ENCODE results near the gene CEP78.

CEP78 gene

GRCh38 chr9:78236551-78236910 is 656 bp downstream of the CEP78 start:
- TF ChIP-seq, protein P1, sequence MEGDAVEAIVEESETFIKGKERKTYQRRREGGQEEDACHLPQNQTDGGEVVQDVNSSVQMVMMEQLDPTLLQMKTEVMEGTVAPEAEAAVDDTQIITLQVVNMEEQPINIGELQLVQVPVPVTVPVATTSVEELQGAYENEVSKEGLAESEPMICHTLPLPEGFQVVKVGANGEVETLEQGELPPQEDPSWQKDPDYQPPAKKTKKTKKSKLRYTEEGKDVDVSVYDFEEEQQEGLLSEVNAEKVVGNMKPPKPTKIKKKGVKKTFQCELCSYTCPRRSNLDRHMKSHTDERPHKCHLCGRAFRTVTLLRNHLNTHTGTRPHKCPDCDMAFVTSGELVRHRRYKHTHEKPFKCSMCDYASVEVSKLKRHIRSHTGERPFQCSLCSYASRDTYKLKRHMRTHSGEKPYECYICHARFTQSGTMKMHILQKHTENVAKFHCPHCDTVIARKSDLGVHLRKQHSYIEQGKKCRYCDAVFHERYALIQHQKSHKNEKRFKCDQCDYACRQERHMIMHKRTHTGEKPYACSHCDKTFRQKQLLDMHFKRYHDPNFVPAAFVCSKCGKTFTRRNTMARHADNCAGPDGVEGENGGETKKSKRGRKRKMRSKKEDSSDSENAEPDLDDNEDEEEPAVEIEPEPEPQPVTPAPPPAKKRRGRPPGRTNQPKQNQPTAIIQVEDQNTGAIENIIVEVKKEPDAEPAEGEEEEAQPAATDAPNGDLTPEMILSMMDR (IDR thresholded peaks at IDR 0.05): no peak
- peak overlapping the region; percentile 86 for H3K4me3 ChIP-seq
- DNase-seq (ENCODE audit: low spot score): no peak
- H3K27ac ChIP-seq: peak overlapping the region; percentile 61 to 84

- Histone ChIP-seq H3K4me3 (no peak overlapping the region), H3K27ac (no peak overlapping the region)
- no peak for DNase-seq (ENCODE audit: low spot score)
- TF ChIP-seq, protein P1 (IDR thresholded peaks at IDR 0.05): no peak
Measured at GRCh38 chr9:78238046-78239038, 2.5 kb downstream of the CEP78 start.

GRCh38 chr9:78239506-78239905 is 3.6 kb downstream of the CEP78 start:
- Histone ChIP-seq H3K27ac (no peak overlapping the region), H3K4me3 (no peak overlapping the region)
- TF ChIP-seq, protein P1 (IDR thresholded peaks at IDR 0.05): no peak
- no peak for DNase-seq (ENCODE audit: low spot score)

- H3K27ac ChIP-seq: no peak overlapping the region
- no peak for DNase-seq (ENCODE audit: low spot score)
- no peak overlapping the region for H3K4me3 ChIP-seq
- TF ChIP-seq, protein P1 (IDR thresholded peaks at IDR 0.05): no peak
Measured at GRCh38 chr9:78242041-78242440, 6.2 kb downstream of the CEP78 start.

DNA sequence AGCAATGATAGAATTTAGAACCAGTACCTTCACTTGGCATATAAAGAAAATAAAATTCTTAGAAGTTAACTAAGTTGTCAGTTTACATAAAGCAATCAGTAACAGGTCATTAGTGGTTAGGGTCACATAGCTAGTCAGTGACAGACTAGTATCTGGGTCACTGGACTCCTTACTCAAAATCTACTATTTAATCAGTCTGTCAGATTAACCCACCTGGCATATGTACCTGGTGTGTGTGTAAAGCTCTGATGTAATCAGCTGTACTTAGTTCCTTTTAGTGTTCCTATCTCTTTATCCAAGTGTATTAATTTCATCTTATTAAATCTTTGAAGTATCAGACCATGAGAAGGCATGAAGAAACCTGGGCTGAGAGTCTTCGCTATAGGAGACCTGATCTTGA is 7.3 kb downstream of the CEP78 start:
- TF ChIP-seq, protein P1 (IDR thresholded peaks at IDR 0.05): no peak
- Histone ChIP-seq H3K27ac (no peak overlapping the region), H3K4me3 (no peak overlapping the region)
- no peak for DNase-seq (ENCODE audit: low spot score)

DNA sequence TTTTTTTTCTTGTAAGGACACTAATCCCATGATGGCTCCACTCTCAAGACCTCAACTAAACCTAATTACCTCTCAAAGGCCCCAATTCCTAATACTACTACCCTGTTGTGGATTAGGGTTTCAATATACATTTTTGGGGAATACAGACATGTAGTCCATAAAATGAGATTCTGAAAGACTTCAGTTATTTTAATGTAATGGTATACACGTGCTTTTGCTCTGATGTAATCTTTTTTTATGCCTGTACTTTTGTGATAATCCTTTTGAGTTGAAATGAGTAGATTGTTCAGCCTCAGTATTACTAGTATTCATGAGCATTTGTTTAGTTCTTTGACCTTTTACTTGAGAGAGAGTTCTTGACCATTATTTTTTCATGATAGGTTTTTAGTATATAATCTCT is 9.5 kb downstream of the CEP78 start:
- H3K27ac ChIP-seq: no peak overlapping the region
- TF ChIP-seq, protein P1 (IDR thresholded peaks at IDR 0.05): no peak
- no peak for DNase-seq (ENCODE audit: low spot score)
- no peak overlapping the region for H3K4me3 ChIP-seq

GRCh38 chr9:78248635-78249034 is 12.8 kb downstream of the CEP78 start:
- H3K4me3 ChIP-seq: no peak overlapping the region
- TF ChIP-seq, protein P1 (IDR thresholded peaks at IDR 0.05): no peak
- H3K27ac ChIP-seq: no peak overlapping the region
- no peak for DNase-seq (ENCODE audit: low spot score)
